H1 (cell line): ENCODE measurements around the gene RPL7A. TPM values are rescaled to one million over a fixed set of nuclear protein-coding genes. Genes with fewer than 3 reads are reported as not detected.

Experiments used
- CBX8 ChIP-seq: fragments of 300-800, 300-1000 bp; sonication (generic); IDR thresholded peaks from 2 replicates; pipeline ENCODE4 v1.7.1; 2016; ENCODE audit warnings: low read depth, low read length, borderline replicate concordance
- FOSL1 ChIP-seq: IDR thresholded peaks from 2 replicates; pipeline ENCODE4 v1.6.1; 2011; ENCODE audit warnings: mild to moderate bottlenecking, low read depth, low read length, moderate library complexity; ENCODE audit not compliant: insufficient read depth
- HDAC2 ChIP-seq, 2 experiments: fragments of 300-600 bp in 1 of 2; sonication (generic) in 1 of 2; IDR thresholded peaks; 2 replicates each; pipeline ENCODE4 v1.6.1; 2011 to 2012; ENCODE audit warnings: low read depth in 2 of 2, low read length in 2 of 2, mild to moderate bottlenecking in 2 of 2, moderate library complexity in 2 of 2, borderline replicate concordance in 1 of 2, inconsistent platforms in 1 of 2
- MAX ChIP-seq: IDR thresholded peaks from 2 replicates; pipeline ENCODE4 v1.6.1; 2012; ENCODE audit warnings: inconsistent platforms
- NANOG ChIP-seq: IDR thresholded peaks from 2 replicates; pipeline ENCODE4 v1.6.1; 2011; ENCODE audit warnings: low read length, low read depth, mild to moderate bottlenecking, inconsistent platforms; ENCODE audit not compliant: insufficient read depth, poor library complexity, severe bottlenecking
- SUZ12 ChIP-seq: fragments of 200-600 bp; sonication (generic); IDR thresholded peaks from 2 replicates; pipeline ENCODE4 v1.6.1; 2012; ENCODE audit warnings: mild to moderate bottlenecking, inconsistent platforms, low read length, moderate library complexity, mixed read lengths
- YY1 ChIP-seq: IDR thresholded peaks from 2 replicates; pipeline ENCODE4 v1.6.1; 2011; ENCODE audit warnings: low read depth, mild to moderate bottlenecking, low read length
- polyA plus RNA-seq, 7 experiments: library from polyadenylated mRNA; depleted of rRNA in 3 of 7; stranded (reverse) in 5 of 7; unstranded in 2 of 7; fragments of >200 nt in 5 of 7; fragments of 200-250 nt in 2 of 7; gene quantifications; 1 replicate in 5 of 7; 2 replicates in 1 of 7; 4 replicates in 1 of 7; pipeline versions ENCODE4 v1.2.1 to v1.2.3, GENCODE V29; 2011 to 2013; ENCODE audit warnings: missing spikeins in 2 of 7, mixed read lengths in 2 of 7
- total RNA-seq: library from RNA; stranded (reverse); fragmentation: NEBNext Ultra II Directional; extraction: Animal tissue kit (Norgen Biotek cat#: 25700); gene quantifications from 2 replicates; pipeline ENCODE4 v1.2.1, GENCODE V29; 2021

Gene RPL7A
- total and polyA plus RNA-seq, 2 of the 8 experiments (the other 6 are each of a cell fraction or from before 2014, with no cell fraction given), result 2,578 to 2,783 TPM

- no peak for TF ChIP-seq CBX8
- no peak for TF ChIP-seq SUZ12
- no peak for TF ChIP-seq MAX
- no peak for TF ChIP-seq HDAC2 (IDR thresholded peaks at IDR 0.05; ENCODE audit: borderline replicate concordance in 1 of 2, low read depth in 2 of 2, low read length in 2 of 2)
- no peak for TF ChIP-seq YY1
- TF ChIP-seq FOSL1, result no peak
- no peak for TF ChIP-seq NANOG
These were observed 38.3 kb downstream of the RPL7A start (continued) for GRCh38 chr9:133386338-133386737.
